ENCODE results near the gene OR8G5.
"Not testable (repeated sequence)": the region's sequence is repeated elsewhere in the genome, so short reads cannot be mapped to it uniquely, and the experiment has no call there.

Gene OR8G5, protein sequence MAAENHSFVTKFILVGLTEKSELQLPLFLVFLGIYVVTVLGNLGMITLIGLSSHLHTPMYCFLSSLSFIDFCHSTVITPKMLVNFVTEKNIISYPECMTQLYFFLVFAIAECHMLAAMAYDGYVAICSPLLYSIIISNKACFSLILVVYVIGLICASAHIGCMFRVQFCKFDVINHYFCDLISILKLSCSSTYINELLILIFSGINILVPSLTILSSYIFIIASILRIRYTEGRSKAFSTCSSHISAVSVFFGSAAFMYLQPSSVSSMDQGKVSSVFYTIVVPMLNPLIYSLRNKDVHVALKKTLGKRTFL

DNA sequence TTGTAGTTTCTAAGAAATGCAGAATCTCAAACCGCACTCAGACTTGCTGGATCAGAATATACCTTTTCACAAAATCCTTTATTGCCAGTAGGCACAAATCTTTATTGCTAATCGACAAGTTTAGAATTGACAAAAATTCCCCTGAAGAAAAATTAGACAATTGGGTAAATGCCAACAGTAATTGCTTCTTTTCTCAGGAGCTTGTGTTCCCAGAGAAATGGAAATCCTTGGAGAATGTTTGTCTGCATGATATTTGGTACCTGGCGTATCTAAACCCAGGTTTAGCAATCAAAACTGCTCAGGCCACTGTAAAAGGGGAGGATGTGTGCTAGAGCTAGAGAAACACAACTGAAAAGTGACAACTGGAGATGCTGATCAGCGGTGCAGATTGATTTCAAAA, at the start of gene OR8G5:
Gene OR8G5 (plus strand): TSS at position 301 of the 400 bp plus-strand sequence. CDS start 8,556 bp downstream, outside the sequence.
- no peak for DNase-seq

DNA sequence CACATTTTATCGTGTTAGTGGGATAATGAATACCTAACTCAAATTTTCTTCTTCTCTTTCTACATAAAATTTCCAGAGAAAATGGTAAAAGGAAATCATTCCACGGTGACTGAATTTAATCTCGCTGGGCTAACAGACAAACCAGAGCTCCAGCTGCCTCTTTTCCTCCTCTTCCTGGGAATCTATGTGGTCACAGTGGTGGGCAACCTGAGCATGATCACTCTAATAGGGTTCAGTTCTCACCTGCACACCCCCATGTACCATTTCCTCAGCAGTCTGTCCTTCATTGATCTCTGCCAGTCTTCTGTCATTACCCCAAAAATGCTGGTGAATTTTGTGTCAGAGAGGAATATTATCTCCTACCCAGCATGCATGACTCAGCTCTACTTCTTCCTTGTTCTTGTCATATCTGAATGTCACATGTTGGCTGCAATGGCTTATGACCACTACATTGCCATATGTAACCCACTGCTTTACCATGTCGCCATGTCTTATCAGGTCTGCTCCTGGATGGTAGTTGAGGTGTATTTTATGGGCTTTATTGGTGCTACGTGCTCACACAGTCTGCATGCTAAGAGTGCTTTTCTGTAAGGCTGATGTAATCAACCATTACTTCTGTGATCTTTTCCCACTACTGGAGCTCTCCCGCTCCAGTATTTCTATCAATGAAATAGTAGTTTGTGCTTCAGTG, 48.9 kb upstream of the OR8G5 start:
- DNase-seq: no peak

DNA sequence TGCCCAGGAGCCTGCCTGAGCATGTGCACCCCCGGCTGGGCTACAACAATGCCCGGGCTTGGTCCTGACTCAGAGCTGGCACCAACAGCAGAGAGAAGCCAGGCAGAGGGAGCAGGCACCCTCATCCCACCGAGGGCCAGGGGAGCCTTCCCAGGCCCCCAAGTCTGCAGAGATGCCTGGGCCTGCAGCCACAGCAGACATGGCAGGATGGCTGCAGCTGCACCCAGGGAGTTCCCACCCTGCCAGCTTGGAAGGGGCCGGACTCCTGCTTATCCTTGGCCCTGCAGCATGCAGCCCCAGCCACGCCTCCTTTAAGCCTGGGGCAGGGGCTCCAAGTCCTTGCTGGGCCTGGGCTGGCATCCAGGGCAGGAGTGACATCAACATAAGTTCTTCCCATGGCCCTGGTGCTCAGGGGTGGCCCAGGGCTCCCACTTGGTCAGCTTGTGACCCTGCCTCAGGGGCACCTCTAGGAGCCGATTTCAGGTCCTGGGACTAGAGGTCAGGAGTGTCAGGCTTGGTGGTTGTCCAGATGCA, 46.3 kb upstream of the OR8G5 start:
- DNase-seq: no peak

DNA sequence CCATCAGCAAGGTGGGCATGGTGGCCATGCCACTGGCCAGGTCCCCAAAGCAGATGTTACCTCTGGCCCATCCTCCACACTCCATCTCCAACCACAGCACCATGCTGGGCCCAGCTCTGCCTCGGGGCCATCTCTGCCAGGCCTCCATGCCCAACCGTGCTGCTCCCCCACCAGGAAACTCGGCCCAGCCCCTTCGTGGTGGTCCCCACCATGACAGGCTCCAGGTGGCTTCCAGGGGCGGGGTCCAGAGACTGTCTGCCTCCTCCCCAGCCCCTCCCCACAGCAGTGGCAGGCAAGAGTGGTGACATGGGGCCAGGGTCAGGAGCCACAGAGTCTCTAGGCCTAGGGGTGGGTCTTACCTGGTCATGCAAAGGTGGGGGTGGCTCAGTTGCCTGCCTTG, 45.8 kb upstream of the OR8G5 start:
- DNase-seq: no peak

DNA sequence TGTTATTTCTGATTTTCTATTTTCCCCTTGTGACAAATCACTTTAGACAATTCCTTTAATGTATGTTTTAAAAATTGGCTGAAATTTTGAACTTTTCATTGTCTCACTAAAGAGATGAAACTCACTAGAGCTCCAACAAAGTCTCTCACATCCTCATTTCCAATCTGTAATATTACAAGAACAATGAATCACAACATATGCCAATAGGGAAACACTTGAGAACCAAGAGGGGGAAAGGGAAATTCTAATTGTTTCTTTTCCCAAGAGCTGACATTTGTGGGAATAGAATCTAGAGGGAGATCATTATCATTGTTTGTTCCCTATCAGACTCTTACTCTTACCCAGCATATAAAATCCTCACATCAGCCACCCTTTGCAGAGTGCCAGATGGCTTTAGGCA, 44.9 kb upstream of the OR8G5 start:
- DNase-seq: no peak

DNA sequence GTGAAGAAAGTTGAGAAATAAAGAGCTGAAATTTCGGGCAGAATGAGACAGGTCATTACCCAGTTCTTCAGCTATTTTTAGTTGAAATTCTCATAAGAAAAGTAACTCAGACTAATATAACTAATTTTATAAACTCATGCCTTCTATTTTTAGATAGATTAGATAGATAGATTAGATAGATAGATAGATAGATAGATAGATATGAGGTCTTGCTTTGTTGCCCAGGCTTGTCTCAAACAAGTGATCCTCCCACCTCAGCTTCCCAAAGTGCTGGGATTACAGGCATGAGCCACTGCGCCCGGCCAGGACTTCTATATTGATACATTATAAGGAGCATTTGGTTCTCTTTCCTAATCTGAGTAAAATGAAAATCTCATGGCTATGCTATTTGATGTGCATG, 42.1 kb upstream of the OR8G5 start:
- no peak for DNase-seq

DNA sequence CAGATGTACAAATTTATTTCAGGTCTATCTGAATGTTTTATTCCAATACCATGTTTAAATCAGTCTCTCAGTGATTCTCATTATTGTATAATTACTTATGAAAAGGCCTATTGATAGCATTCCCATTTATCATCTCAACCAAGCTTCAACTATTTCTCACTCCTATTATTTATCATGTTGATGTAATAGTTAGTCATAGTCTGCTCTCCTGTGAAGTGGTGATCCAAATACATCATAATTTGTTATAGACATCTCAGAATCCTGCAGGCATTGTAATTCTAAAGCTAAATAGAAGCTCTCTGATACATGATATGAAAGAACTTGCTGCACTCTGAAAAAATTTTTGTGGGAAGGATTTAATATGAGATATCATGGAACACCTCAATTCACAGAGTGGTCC, 37.0 kb upstream of the OR8G5 start:
- no peak for DNase-seq

DNA sequence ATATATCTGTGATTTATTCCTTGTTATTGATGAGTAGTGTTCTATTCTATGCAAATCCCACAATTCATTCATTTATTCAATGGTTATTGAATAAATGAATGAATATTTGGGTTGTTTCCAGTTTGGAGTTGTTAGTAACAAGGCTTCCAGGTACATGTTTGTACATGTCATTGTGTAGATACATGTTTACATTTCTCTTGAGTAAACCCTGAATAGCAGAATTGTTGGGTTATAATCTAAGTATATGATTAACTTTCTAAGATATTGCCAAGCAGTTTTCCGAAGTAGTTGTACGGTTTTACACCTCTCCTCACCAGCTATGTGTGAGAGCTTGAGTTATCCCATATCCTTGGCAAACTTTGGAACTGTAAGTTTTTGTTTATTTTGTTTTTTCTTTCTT, 33.8 kb upstream of the OR8G5 start:
- no peak for DNase-seq

DNA sequence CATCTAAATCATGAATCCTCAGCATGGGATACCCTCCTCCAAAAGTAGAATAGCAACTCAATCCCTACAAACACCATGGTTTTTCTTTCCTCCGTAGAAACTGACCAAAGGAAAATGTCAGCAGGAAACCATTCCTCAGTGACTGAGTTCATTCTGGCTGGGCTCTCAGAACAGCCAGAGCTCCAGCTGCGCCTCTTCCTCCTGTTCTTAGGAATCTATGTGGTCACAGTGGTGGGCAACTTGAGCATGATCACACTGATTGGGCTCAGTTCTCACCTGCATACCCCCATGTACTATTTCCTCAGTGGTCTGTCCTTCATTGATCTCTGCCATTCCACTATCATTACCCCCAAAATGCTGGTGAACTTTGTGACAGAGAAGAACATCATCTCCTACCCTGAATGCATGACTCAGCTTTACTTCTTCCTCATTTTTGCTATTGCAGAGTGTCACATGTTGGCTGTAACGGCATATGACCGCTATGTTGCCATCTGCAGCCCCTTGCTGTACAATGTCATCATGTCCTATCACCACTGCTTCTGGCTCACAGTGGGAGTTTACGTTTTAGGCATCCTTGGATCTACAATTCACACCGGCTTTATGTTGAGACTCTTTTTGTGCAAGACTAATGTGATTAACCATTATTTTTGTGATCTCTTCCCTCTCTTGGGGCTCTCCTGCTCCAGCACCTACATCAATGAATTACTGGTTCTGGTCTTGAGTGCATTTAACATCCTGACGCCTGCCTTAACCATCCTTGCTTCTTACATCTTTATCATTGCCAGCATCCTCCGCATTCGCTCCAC, 31.4 kb upstream of the OR8G5 start:
- not testable (repeated sequence) for DNase-seq

DNA sequence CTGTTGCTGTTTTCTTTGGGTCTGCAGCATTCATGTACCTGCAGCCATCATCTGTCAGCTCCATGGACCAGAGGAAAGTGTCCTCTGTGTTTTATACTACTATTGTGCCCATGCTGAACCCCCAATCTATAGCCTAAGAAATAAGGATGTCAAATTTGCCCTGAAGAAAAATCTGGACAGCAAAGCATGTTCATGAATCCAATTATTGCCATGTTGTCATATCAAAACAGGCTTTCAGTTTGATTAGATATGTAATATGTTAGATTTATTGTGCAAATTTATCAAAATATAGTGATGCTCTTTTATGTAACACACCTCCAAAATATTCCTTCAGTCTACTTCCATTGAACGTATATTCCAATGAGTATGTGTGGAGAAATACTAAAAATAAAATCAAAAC, 30.7 kb upstream of the OR8G5 start:
- DNase-seq: no peak

DNA sequence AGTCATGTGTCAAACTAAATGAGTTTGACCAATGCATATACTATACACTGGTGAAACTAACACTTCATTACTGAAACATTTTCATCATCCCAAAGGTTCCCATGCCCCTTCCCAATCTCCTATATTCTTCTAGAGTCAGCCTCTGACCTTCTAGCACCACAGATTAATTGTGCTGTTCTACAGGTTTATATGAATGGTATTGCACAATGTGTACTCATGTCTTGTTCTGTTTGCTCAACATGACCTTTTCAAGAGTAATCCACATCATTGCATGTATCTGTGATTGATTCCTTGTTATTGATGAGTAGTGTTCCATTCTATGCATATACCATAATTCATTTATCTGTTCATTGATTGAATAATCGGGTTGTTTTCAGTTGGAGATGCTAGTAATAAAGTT, 22.8 kb upstream of the OR8G5 start:
- no peak for DNase-seq

DNA sequence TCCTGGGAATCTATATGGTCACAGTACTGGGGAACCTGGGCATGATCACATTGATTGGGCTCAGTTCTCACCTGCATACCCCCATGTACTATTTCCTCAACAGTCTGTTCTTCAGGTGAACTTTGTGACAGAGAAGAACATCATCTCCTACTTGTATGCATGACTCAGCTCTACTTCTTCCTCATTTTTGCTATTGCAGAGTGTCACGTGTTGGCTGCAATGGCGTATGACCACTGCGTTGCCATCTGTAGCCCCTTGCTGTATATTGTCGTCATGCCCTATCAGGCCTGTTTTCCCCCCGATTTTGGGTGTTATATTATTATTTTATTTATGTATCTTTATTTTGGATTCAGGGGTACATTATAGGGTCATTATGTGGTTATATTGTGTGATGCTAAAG, 17.7 kb upstream of the OR8G5 start:
- no peak for DNase-seq

DNA sequence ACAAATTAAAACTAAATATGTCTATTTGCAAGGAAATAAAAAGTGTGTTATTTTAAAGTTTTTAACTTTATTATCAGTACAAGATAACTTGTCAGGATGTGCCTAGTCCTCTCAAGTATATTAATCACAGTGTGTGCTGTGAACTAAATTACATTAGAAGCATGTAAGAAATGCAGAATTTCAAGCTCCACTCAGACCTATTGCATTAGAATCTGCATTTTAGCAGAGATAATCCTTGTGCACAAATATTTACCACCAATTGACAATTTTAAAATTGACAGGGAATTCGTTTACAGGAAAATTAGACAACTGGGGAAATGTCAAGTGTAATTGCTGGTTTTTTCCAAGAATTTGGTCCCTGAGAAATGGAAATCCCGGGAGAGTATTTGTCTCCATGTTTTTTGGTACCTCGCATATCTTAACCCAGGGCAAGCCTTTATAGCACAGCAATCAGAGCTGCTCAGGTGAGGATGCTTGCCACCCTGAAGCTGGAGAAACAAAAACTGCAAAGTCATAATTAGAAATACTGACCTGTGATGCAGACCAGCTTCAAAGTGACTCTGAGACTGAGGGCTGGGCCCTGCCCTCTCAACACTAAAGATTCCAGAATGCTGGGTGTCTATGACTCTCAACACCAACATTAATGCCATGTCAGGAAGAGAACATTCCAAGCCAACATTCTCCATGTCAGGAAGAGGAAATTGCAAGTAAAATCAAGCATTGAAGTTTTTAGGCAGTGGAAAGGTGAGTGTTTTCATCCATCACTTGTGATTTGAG, 15.4 kb upstream of the OR8G5 start, which contains the start of gene OR8G1:
Gene OR8G1 (plus strand): TSS at position 475 of the 777 bp plus-strand sequence. CDS start 8,581 bp downstream, outside the sequence.
- no peak for DNase-seq

DNA sequence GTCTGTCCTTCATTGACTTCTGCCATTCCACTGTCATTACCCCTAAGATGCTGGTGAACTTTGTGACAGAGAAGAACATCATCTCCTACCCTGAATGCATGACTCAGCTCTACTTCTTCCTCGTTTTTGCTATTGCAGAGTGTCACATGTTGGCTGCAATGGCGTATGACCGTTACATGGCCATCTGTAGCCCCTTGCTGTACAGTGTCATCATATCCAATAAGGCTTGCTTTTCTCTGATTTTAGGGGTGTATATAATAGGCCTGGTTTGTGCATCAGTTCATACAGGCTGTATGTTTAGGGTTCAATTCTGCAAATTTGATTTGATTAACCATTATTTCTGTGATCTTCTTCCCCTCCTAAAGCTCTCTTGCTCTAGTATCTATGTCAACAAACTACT, 6.3 kb upstream of the OR8G5 start:
- DNase-seq: not testable (repeated sequence)

DNA sequence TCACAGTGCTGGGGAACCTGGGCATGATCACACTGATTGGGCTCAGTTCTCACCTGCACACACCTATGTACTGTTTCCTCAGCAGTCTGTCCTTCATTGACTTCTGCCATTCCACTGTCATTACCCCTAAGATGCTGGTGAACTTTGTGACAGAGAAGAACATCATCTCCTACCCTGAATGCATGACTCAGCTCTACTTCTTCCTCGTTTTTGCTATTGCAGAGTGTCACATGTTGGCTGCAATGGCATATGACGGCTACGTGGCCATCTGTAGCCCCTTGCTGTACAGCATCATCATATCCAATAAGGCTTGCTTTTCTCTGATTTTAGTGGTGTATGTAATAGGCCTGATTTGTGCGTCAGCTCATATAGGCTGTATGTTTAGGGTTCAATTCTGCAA, 8.9 kb downstream of the OR8G5 start:
- DNase-seq: not testable (repeated sequence)

DNA sequence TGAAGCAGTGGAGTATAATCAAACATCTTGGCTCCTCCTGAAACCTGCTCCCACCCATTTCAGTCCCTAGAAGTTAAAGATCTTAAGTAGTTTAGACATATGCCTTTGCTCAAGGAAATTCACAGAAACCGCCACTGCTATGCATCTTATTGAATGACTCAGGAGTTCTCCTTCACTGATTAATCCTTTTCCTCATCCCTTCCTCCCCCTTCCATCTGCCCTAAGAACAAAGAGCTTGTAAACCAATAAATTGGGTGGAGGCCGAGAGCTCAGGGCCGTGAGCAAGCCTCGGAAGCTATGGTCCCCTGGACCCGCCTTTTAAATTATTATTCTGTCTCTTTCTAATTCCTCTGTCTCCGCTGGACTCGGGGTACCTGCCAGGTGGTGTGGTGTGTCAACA, 14.7 kb downstream of the OR8G5 start:
- not testable (repeated sequence) for DNase-seq

DNA sequence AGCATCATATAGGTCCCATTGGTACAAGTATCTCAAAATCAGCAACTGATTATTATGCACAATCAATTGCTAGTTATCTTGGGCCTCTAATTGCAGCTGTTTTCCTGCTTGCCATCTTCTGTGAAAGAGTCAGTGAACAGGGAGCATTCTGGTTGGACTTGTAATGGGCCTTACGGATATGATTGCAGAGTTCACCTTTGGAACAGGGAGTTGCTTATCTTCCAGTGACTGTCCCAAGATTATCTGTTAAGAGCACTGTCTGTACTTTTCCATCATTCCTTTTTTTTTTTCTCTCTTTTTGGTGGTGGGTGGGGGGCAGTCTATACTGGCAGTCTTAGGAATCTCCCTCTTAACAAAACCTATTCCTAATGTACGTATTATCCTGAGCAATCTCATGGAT, 17.8 kb downstream of the OR8G5 start:
- DNase-seq: no peak

DNA sequence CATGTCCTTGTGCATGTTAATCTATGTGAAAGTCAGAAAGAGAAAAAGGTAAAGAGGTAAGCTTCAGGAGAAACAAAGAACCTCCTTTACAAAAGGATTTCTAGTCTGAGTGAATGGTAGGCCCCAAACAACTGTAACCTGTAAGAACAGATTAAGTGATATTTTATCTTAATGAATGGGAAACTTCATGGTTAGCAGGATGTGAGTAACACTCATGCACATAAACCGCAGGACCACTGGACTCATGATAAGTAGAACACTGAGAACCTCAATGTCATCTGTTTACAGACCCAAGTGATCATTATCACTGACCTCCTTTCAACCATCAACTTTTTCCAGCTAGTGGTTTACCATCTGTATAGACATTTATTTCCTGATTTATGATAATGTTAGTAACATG, 19.9 kb downstream of the OR8G5 start:
- DNase-seq: peak; percentile 13

DNA sequence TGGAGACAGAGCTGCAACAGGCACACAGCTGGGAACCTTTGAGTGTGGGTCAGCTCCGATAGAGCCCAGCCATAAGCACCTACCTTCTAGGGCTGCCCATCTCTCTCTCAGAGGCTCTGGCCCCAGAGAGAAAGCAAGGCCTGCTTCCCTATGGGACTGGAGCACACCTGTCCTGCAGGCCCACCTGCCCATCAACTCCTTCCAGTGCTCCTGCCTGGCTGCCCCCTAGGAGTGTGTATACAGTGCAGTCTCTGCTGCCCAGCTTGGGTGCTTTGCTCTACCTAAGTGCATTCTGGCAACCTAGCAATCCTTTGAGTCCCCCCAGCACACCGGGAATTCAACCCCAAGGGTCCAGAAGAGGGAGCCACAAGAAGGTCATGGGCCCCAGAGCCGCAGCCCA, 21.0 kb downstream of the OR8G5 start:
- no peak for DNase-seq

DNA sequence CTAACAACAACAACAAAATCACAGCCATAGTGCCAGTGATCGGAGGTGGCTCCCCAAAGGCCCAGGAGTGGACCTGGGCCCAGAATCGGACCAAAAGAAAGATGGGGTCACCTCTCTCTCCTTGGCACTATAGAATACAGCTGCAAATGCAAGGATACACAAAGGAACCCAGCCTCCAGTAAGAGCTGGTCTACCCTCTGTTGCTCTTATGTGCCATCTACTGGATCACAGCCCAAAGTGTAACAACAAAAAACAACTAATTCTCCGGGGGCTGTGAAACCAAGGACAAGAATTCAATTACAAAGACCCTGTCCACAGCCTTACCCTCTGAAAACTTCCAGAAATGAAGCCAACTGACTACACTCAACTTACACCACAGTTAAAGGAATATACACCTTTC, 21.6 kb downstream of the OR8G5 start:
- no peak for DNase-seq

DNA sequence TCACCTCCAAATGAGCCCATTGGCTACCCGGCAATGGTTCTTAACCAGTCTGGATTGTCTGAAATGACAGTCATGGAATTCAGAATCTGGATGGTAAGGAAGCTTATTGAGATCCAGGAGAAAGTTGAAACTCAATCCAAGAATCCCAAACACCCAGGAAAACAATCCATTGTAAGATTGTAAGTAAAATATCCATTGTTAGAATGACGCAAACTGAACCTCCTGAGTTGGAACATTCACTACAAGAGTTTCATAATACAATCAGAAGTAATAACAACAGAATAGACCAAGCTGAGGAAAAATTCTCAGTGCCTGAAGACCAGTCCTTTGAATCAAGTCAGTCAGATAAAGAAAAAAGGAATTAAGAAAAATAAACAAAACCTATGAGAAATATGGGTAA, 22.1 kb downstream of the OR8G5 start:
- no peak for DNase-seq

DNA sequence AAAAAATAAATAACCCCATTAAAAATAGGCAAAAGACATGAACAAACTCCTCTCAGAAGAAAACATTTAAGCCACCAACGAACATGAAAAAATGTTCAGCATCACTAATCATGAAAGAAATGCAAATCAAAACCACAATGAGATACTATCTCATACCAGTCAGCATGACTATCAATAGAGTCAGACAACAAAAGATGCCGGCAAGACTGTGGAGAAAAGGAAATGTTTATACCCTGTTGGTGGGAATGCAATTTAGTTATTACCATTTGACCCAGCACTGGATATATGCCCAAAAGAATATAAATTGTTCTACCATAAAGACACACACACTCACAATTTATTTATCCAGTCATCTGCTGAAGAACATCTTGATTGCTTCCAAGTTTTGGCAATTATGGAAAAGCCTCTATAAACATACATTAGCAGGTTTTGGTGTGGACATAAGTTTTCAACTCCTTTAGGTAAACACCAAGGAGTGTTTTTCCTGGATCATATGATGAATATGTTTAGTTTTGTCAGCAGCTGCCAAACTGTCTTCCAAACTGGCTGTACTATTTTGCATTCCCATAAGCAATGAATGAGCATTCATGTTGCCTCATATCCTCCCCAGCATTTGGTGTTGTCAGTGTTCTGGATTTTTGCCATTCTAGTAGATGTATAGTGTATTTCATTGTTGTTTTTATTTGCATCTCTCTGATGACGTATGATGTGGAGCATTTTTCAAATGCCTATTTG, 29.6 kb downstream of the OR8G5 start:
- DNase-seq: peak; percentile 80
